ENCODE measurements around the gene CAPN11.

CAPN11 gene

GRCh38 chr6:44119704-44120262, 38.8 kb upstream of the CAPN11 start:
- no peak for TF ChIP-seq TAF1 (IDR thresholded peaks at IDR 0.05; ENCODE audit: borderline replicate concordance, insufficient read depth, low read length)
- no peak for TF ChIP-seq SIN3A (IDR thresholded peaks at IDR 0.05; ENCODE audit: borderline replicate concordance, insufficient read depth, low read length)
- TF ChIP-seq POLR2AphosphoS5 (IDR thresholded peaks at IDR 0.05; ENCODE audit: low read depth, low read length) = no peak
- TF ChIP-seq REST (IDR thresholded peaks at IDR 0.05; ENCODE audit: insufficient read depth in 1 of 2, low read depth in 2 of 2, low read length in 2 of 2) = no peak
- TF ChIP-seq FOXP2 (optimal IDR thresholded peaks at IDR 0.05; ENCODE audit: borderline replicate concordance, extremely low read depth, extremely low read length, insufficient read depth) = no peak

- TF ChIP-seq REST (IDR thresholded peaks at IDR 0.05; ENCODE audit: insufficient read depth in 1 of 2, low read depth in 2 of 2, low read length in 2 of 2) (no peak), FOXP2 (optimal IDR thresholded peaks at IDR 0.05; ENCODE audit: borderline replicate concordance, extremely low read depth, extremely low read length, insufficient read depth) (no peak), TAF1 (IDR thresholded peaks at IDR 0.05; ENCODE audit: borderline replicate concordance, insufficient read depth, low read length) (no peak), POLR2AphosphoS5 (IDR thresholded peaks at IDR 0.05; ENCODE audit: low read depth, low read length) (no peak), SIN3A (IDR thresholded peaks at IDR 0.05; ENCODE audit: borderline replicate concordance, insufficient read depth, low read length) (no peak)
Observed at GRCh38 chr6:44120692-44121443, 37.8 kb upstream of the CAPN11 start.

GRCh38 chr6:44122801-44123200, 35.8 kb upstream of the CAPN11 start:
- TF ChIP-seq TAF1 (IDR thresholded peaks at IDR 0.05; ENCODE audit: borderline replicate concordance, insufficient read depth, low read length) (no peak), POLR2AphosphoS5 (IDR thresholded peaks at IDR 0.05; ENCODE audit: low read depth, low read length) (no peak), REST (IDR thresholded peaks at IDR 0.05; ENCODE audit: insufficient read depth in 1 of 2, low read depth in 2 of 2, low read length in 2 of 2) (no peak), SIN3A (IDR thresholded peaks at IDR 0.05; ENCODE audit: borderline replicate concordance, insufficient read depth, low read length) (no peak), FOXP2 (optimal IDR thresholded peaks at IDR 0.05; ENCODE audit: borderline replicate concordance, extremely low read depth, extremely low read length, insufficient read depth) (no peak)

GRCh38 chr6:44123544-44123943, 35.1 kb upstream of the CAPN11 start:
- TF ChIP-seq REST (IDR thresholded peaks at IDR 0.05; ENCODE audit: insufficient read depth in 1 of 2, low read depth in 2 of 2, low read length in 2 of 2) = no peak

Data from PFSK-1 (cell line).